ENCODE measurements around the gene PTGES2. TPM values are rescaled to one million over a fixed set of nuclear protein-coding genes. Genes with fewer than 3 reads are reported as not detected.

PTGES2 gene
- polyA plus RNA-seq, 1 donor from 2014 or later = 55.9 TPM

GRCh38 chr9:128175102-128175563 lies 47.6 kb upstream of the PTGES2 start:
- Histone ChIP-seq H3K4me2 (ENCODE audit: low read length) (no peak overlapping the region), H2AFZ (ENCODE audit: low read depth, low read length) (no peak overlapping the region), H3K27ac (ENCODE audit: low read length) (no peak overlapping the region), H3F3A (ENCODE audit: insufficient read depth, low read length, poor library complexity, severe bottlenecking) (no peaks in the 10 kb centered on the region), H3K79me2 (replicated peaks; ENCODE audit: insufficient read depth, low read length) (no peaks in the 10 kb centered on the region), H3K27me3 (ENCODE audit: insufficient read depth, low read depth, low read length) (no peaks in the 10 kb centered on the region), H3K36me3 (ENCODE audit: insufficient read depth, low read length) (peaks cover 10% of the 10 kb centered on the region), H4K20me1 (ENCODE audit: insufficient read depth) (no peaks in the 10 kb centered on the region), H3K9me3 (ENCODE audit: low read length) (peaks cover 5% of the 10 kb centered on the region), H3K9ac (ENCODE audit: low read length) (no peak overlapping the region), H3K9me2 (ENCODE audit: insufficient read depth, low read length) (no peaks in the 10 kb centered on the region), H3K4me3 (ENCODE audit: low read length) (no peak overlapping the region)
- TF ChIP-seq REST (IDR thresholded peaks at IDR 0.05; ENCODE audit: borderline replicate concordance) = no peak

GRCh38 chr9:128174062-128174461 lies 46.5 kb upstream of the PTGES2 start:
- no peaks in the 10 kb centered on the region for H3F3A ChIP-seq (ENCODE audit: insufficient read depth, low read length, poor library complexity, severe bottlenecking)
- no peak overlapping the region for H3K4me2 ChIP-seq (ENCODE audit: low read length)
- H3K36me3 ChIP-seq (ENCODE audit: insufficient read depth, low read length) = peaks cover 6% of the 10 kb centered on the region
- no peak overlapping the region for H2AFZ ChIP-seq (ENCODE audit: low read depth, low read length)
- no peak overlapping the region for H3K9ac ChIP-seq (ENCODE audit: low read length)
- H3K27ac ChIP-seq (ENCODE audit: low read length) = no peak overlapping the region
- no peaks in the 10 kb centered on the region for H3K79me2 ChIP-seq (replicated peaks; ENCODE audit: insufficient read depth, low read length)
- H3K9me2 ChIP-seq (ENCODE audit: insufficient read depth, low read length) = no peaks in the 10 kb centered on the region
- H3K9me3 ChIP-seq (ENCODE audit: low read length) = peaks cover 3% of the 10 kb centered on the region
- H3K27me3 ChIP-seq (ENCODE audit: insufficient read depth, low read depth, low read length) = no peaks in the 10 kb centered on the region
- H4K20me1 ChIP-seq (ENCODE audit: insufficient read depth) = no peaks in the 10 kb centered on the region
- TF ChIP-seq RAD21 (conservative IDR thresholded peaks at IDR 0.05) = no peak
- no peak for TF ChIP-seq REST (IDR thresholded peaks at IDR 0.05; ENCODE audit: borderline replicate concordance)
- no peak for TF ChIP-seq SMC3 (conservative IDR thresholded peaks at IDR 0.05; ENCODE audit: poor library complexity)
- no peak for TF ChIP-seq CTCF (IDR thresholded peaks at IDR 0.05; ENCODE audit: poor library complexity, severe bottlenecking)
- no peak for TF ChIP-seq MXI1 (conservative IDR thresholded peaks at IDR 0.05; ENCODE audit: poor library complexity, severe bottlenecking)
- no peak for TF ChIP-seq EZH2 (IDR thresholded peaks at IDR 0.05; ENCODE audit: borderline replicate concordance, insufficient read depth, low read length, poor library complexity, severe bottlenecking)
- TF ChIP-seq EP300 (conservative IDR thresholded peaks at IDR 0.05; ENCODE audit: poor library complexity, severe bottlenecking) = no peak
- no peak for TF ChIP-seq TAF1 (IDR thresholded peaks at IDR 0.05; ENCODE audit: low read depth)
- no peak for TF ChIP-seq POLR2AphosphoS5 (IDR thresholded peaks at IDR 0.05)
- H3K4me3 ChIP-seq (ENCODE audit: low read length) = no peak overlapping the region

Measured in neural cell (in vitro differentiated cells).